GM12878 (cell line): Measurements from ENCODE around the gene ARID3A.

ENCODE experiments used
- EZH2 ChIP-seq: IDR thresholded peaks from 2 replicates; pipeline ENCODE4 v1.6.1; 2012; ENCODE audit warnings: low read depth, mild to moderate bottlenecking, control low read depth, inconsistent platforms, low read length, borderline replicate concordance; ENCODE audit not compliant: control insufficient read depth
- REST ChIP-seq: IDR thresholded peaks from 2 replicates; pipeline ENCODE4 v1.6.1; 2012; ENCODE audit warnings: mild to moderate bottlenecking, low read depth, low read length

- TF ChIP-seq REST (no peak), EZH2 (no peak)
Measured at GRCh38 chr19:879711-880438, 46.0 kb upstream of the ARID3A start.
